ENCODE results near the gene CTIF.

GRCh38 chr18:48824231-48824970 lies 285.6 kb downstream of the CTIF start:
- TF ChIP-seq POLR2A (IDR thresholded peaks at IDR 0.05): no peak
- no peak for TF ChIP-seq CTCF (IDR thresholded peaks at IDR 0.05)
